ENCODE results near the gene VKORC1.

The VKORC1 gene

GRCh38 chr16:31063843-31064611 lies 30.6 kb downstream of the VKORC1 start:
- Histone ChIP-seq H3K27ac (ENCODE audit: low read length) (no peak overlapping the region), H3K4me3 (ENCODE audit: low read length) (no peak overlapping the region), H3K9me3 (ENCODE audit: insufficient read depth, low read depth, low read length) (no peaks in the 10 kb centered on the region), H3K27me3 (ENCODE audit: insufficient read depth, low read length) (no peaks in the 10 kb centered on the region), H3K9ac (ENCODE audit: low read depth, low read length) (no peak overlapping the region), H3K4me1 (ENCODE audit: insufficient read depth, low read length) (no peaks in the 10 kb centered on the region), H3K36me3 (ENCODE audit: insufficient read depth, low read depth, low read length) (peaks cover 42% of the 10 kb centered on the region)

DNA sequence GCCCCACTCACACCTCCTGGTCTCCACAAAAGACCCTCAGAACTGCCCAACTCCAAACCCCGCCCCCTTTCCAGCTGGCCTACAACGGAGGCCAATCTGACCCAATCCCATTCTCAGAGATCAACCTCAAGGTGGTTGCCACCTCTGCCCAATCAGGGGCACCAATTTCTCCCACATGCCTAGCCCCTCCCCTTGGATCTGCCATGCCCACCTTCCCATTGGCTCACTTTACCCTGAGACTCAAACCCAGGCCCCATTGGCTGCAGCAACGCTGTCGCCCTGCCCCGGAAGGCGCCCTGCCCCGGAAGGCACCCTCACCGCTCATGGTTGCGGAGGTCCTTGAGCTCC lies 31.1 kb downstream of the VKORC1 start:
- Histone ChIP-seq H3K36me3 (ENCODE audit: insufficient read depth, low read depth, low read length) (peaks cover 42% of the 10 kb centered on the region), H3K9me3 (ENCODE audit: insufficient read depth, low read depth, low read length) (no peaks in the 10 kb centered on the region), H3K4me3 (ENCODE audit: low read length) (no peak overlapping the region), H3K27me3 (ENCODE audit: insufficient read depth, low read length) (no peaks in the 10 kb centered on the region), H3K27ac (ENCODE audit: low read length) (no peak overlapping the region), H3K9ac (ENCODE audit: low read depth, low read length) (no peak overlapping the region), H3K4me1 (ENCODE audit: insufficient read depth, low read length) (no peaks in the 10 kb centered on the region)

DNA sequence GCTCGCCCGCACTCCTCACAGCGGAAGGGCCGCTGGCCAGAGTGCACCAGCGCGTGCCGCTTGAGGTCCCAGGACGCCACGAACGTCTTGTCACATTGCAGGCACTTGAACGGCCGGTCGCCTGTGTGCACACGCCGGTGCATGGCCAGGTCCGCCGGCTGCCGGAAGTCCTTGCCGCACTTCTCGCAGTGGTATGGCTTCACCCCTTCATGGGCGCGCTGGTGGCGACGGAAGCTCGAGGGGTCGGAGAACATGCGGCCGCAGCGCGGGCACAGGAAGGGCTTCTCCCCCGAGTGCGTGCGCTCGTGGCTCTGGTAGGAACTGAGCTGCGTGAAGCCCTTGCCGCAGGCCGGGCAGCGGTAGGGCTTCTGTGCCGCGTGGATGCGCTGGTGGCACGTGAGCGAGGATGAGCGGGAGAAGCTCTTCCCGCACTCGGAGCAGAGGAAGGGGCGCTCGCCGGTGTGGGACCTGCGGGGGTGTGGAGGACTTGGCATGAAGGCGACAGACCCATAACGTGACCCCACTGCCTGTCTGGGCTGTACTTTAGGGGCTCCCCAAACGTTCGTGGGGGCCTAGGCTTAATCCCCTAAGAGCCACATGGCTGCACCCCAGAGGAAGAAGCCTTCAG lies 32.7 kb downstream of the VKORC1 start:
- H3K27ac ChIP-seq (ENCODE audit: low read length), result no peak overlapping the region
- H3K4me1 ChIP-seq (ENCODE audit: insufficient read depth, low read length), result no peaks in the 10 kb centered on the region
- no peaks in the 10 kb centered on the region for H3K9me3 ChIP-seq (ENCODE audit: insufficient read depth, low read depth, low read length)
- H3K4me3 ChIP-seq (ENCODE audit: low read length), result no peak overlapping the region
- no peak overlapping the region for H3K9ac ChIP-seq (ENCODE audit: low read depth, low read length)
- peaks cover 42% of the 10 kb centered on the region for H3K36me3 ChIP-seq (ENCODE audit: insufficient read depth, low read depth, low read length)
- no peaks in the 10 kb centered on the region for H3K27me3 ChIP-seq (ENCODE audit: insufficient read depth, low read length)

DNA sequence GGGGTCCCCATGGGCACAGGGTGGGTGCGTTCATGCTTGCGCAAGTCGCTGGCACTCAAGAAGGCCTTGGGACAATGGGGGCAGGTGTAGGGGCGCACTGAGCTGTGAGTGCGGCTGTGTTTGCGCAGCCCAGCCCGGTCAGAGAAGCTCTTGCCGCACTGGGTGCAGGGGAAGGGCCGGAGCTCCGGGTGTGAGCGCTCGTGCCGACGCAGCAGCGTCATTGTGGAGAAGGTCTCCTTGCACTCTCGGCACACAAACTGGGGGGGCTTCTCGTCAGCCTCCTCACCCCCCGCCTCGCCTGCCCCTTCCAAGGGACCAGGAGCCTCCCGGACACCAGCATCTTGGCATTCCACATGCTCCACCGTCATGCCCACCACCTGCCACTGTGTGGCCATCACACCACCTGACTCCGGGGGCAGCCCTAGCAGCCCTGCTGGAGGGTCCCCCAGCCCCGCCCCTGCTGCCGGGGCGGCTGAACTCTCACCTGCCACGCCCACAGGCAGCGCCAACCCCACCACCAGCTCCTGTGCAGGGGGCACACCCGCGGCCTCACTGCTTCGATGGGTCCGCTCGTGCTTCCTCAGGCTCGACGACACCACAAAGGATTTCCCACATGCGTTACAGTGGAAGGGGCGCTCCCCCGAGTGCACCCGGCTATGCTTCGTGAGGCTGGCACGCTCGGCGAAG lies 33.3 kb downstream of the VKORC1 start:
- H3K9me3 ChIP-seq (ENCODE audit: insufficient read depth, low read depth, low read length), result no peaks in the 10 kb centered on the region
- peaks cover 42% of the 10 kb centered on the region for H3K36me3 ChIP-seq (ENCODE audit: insufficient read depth, low read depth, low read length)
- no peak overlapping the region for H3K4me3 ChIP-seq (ENCODE audit: low read length)
- H3K27me3 ChIP-seq (ENCODE audit: insufficient read depth, low read length), result no peaks in the 10 kb centered on the region
- H3K9ac ChIP-seq (ENCODE audit: low read depth, low read length), result no peak overlapping the region
- no peak overlapping the region for H3K27ac ChIP-seq (ENCODE audit: low read length)
- H3K4me1 ChIP-seq (ENCODE audit: insufficient read depth, low read length), result no peaks in the 10 kb centered on the region

DNA sequence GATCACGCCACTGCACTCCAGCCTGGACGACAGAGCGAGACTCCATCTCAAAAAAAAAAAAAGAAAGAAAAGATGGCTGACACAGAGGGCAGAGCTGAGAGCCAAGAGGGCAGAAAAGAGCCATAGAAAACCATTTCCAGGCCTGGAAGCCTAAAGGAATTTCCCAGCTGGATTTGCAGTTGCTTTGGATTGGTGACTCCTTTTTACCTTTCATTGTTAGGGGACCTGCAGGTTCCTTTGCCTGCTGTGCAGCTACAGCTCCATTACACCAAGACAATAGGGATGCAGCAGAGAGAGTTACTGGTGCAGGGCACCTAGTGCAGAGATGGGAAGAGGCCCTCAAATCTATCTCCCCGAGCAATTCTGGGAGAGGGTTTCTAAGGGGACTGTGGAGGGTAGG lies 39.0 kb downstream of the VKORC1 start:
- no peaks in the 10 kb centered on the region; the same call in 1 of the 2 replicates for H3K4me1 ChIP-seq (ENCODE audit: insufficient read depth, low read length)
- no peaks in the 10 kb centered on the region for H3K9me3 ChIP-seq (ENCODE audit: insufficient read depth, low read depth, low read length)
- H3K27me3 ChIP-seq (ENCODE audit: insufficient read depth, low read length), result no peaks in the 10 kb centered on the region
- no peak overlapping the region for H3K9ac ChIP-seq (ENCODE audit: low read depth, low read length)
- no peak overlapping the region for H3K27ac ChIP-seq (ENCODE audit: low read length)
- H3K4me3 ChIP-seq (ENCODE audit: low read length), result no peak overlapping the region
- peaks cover 9% of the 10 kb centered on the region for H3K36me3 ChIP-seq (ENCODE audit: insufficient read depth, low read depth, low read length)

DNA sequence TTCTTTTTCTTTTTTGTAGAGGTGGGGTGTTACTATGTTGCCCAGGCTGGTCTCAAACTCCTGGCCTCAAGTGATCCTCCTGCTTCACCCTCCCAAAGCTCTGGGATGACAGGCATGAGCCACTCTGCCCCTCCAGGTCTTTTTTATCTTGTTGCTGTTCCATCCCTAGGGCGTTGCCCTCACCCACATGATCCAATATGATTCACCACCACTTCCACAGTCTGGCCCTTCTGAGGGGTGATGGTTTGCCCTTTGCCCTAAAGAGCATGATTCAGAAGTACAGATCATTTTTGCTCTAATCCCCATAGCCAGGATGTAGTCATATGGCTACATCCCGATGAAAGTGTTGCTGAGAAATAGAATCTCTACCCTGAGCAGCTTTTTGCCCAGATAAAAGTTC lies 42.5 kb downstream of the VKORC1 start:
- no peak overlapping the region for H3K27ac ChIP-seq (ENCODE audit: low read length)
- no peak overlapping the region for H3K4me3 ChIP-seq (ENCODE audit: low read length)
- H3K4me1 ChIP-seq (ENCODE audit: insufficient read depth, low read length), result no peaks in the 10 kb centered on the region; the same call in 1 of the 2 replicates
- H3K27me3 ChIP-seq (ENCODE audit: insufficient read depth, low read length), result no peaks in the 10 kb centered on the region
- H3K9me3 ChIP-seq (ENCODE audit: insufficient read depth, low read depth, low read length), result no peaks in the 10 kb centered on the region
- H3K9ac ChIP-seq (ENCODE audit: low read depth, low read length), result no peak overlapping the region
- no peaks in the 10 kb centered on the region for H3K36me3 ChIP-seq (ENCODE audit: insufficient read depth, low read depth, low read length)

DNA sequence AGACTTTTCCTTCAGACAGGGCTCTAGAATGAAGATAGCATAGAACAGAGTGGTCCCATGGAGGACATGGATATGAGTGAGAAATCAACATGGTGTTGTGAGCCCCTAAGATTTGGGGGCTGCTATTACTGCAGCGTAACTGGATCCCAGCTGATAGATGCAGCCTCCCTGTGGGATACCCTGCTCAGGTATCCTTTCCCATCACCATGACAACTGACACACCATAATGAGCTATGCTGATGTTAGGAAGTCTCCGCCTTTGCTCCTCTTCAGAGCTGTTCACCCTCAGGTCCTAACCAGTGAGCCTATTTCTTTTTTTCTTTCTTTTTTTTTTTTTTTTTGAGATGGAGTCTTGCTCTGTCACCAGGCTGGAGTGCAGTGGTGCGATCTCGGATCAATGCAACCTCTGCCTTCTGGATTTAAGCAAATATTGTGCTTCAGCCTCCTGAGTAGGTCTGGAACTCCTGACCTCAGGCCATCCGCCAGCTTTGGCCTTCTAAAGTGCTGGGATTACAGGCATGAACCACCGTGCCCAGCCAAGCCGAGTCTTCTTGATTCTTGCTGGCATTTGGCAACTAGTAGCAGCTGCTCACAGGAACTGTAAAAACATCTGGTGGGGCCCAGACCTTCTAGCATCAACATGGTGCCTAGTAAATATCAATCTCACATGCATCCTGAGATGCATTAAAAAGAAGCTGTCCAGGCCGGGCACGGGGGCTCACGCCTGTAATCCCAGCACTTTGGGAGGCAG lies 44.1 kb downstream of the VKORC1 start:
- H3K36me3 ChIP-seq (ENCODE audit: insufficient read depth, low read depth, low read length), result no peaks in the 10 kb centered on the region
- H3K4me3 ChIP-seq (ENCODE audit: low read length), result no peak overlapping the region
- no peaks in the 10 kb centered on the region for H3K9me3 ChIP-seq (ENCODE audit: insufficient read depth, low read depth, low read length)
- H3K9ac ChIP-seq (ENCODE audit: low read depth, low read length), result no peak overlapping the region
- H3K4me1 ChIP-seq (ENCODE audit: insufficient read depth, low read length), result no peaks in the 10 kb centered on the region
- H3K27ac ChIP-seq (ENCODE audit: low read length), result no peak overlapping the region
- H3K27me3 ChIP-seq (ENCODE audit: insufficient read depth, low read length), result no peaks in the 10 kb centered on the region

DNA sequence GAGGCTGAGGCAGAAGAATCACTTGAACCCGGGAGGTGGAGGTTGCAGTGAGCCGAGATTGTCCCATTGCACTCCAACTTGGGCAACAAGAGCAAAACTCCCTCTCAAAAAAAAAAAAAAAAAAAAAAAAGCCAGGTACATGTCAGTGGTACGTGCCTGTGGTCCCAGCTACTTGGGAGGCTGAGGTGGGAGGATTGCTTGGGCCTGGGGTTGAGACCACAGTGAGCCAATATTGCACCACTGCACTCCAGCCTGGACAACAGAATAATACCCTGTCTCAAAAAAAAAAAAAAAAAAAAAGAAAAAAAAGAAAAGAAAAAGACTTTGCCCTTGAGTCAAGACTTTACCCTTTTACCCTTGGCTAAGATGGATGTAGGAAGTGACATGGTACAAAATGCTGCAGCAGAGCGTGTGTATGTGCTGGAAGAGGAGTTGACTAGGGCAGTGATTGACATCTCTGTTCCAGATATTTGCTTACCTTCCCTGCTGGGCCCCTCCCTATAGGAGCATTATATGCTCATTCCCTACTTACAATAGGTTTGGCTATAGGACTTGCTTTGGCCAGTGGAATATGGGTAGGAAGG lies 50.6 kb downstream of the VKORC1 start:
- Histone ChIP-seq H3K4me3 (ENCODE audit: low read length) (no peak overlapping the region), H3K27ac (ENCODE audit: low read length) (no peak overlapping the region), H3K36me3 (ENCODE audit: insufficient read depth, low read depth, low read length) (no peaks in the 10 kb centered on the region), H3K9me3 (ENCODE audit: insufficient read depth, low read depth, low read length) (no peaks in the 10 kb centered on the region), H3K4me1 (ENCODE audit: insufficient read depth, low read length) (no peaks in the 10 kb centered on the region), H3K27me3 (ENCODE audit: insufficient read depth, low read length) (no peaks in the 10 kb centered on the region), H3K9ac (ENCODE audit: low read depth, low read length) (no peak overlapping the region)

DNA sequence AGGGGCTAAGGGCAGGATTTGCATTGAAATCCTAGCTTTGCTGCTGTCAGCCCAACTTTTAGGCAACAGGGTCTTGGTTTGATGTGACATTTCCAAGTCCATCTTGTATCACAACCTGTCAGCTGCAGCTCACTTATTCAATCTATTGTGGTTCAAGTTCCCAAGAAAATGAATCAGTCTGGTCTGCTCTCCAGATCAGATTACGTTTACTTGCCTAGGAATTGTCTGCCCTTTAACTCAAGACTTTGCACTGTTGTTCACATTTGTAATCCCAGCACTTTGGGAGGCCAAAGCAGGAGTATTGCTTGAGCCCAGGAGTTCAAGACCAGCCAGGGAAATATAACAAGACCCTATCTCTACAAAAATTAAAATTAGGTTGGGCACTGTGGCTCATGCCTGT lies 51.2 kb downstream of the VKORC1 start:
- no peak overlapping the region for H3K27ac ChIP-seq (ENCODE audit: low read length)
- H3K9me3 ChIP-seq (ENCODE audit: insufficient read depth, low read depth, low read length), result no peaks in the 10 kb centered on the region
- H3K4me1 ChIP-seq (ENCODE audit: insufficient read depth, low read length), result no peaks in the 10 kb centered on the region
- no peak overlapping the region for H3K4me3 ChIP-seq (ENCODE audit: low read length)
- H3K36me3 ChIP-seq (ENCODE audit: insufficient read depth, low read depth, low read length), result no peaks in the 10 kb centered on the region
- no peak overlapping the region for H3K9ac ChIP-seq (ENCODE audit: low read depth, low read length)
- H3K27me3 ChIP-seq (ENCODE audit: insufficient read depth, low read length), result no peaks in the 10 kb centered on the region

- Histone ChIP-seq H3K27me3 (ENCODE audit: insufficient read depth, low read length) (no peaks in the 10 kb centered on the region), H3K4me1 (ENCODE audit: insufficient read depth, low read length) (no peaks in the 10 kb centered on the region), H3K4me3 (ENCODE audit: low read length) (no peak overlapping the region; the same call in 1 of the 2 replicates), H3K9ac (ENCODE audit: low read depth, low read length) (no peak overlapping the region), H3K27ac (ENCODE audit: low read length) (no peak overlapping the region), H3K9me3 (ENCODE audit: insufficient read depth, low read depth, low read length) (no peaks in the 10 kb centered on the region), H3K36me3 (ENCODE audit: insufficient read depth, low read depth, low read length) (no peaks in the 10 kb centered on the region)
Measured at GRCh38 chr16:31042866-31043265, 51.7 kb downstream of the VKORC1 start.

Measured in iPS-20b (cell line).